OCI-LY3 (cell line): Measurements from ENCODE around the gene TRAF3IP3.

Experiments
- EZH2phosphoT487 ChIP-seq: fragments of 200-600 bp; shearing (Covaris generic); IDR thresholded peaks from 2 replicates; pipeline ENCODE4 v1.6.1; 2018; ENCODE audit warnings: antibody characterized with exemption, mixed run types, low read depth
- TF ChIP-seq, protein P1 (sequence below): fragments of 200-600, 300-600 bp; sonication (generic); IDR thresholded peaks from 2 replicates; pipeline ENCODE4 v1.5.1; 2014; ENCODE audit warnings: antibody characterized with exemption, low read length, low read depth

DNA sequence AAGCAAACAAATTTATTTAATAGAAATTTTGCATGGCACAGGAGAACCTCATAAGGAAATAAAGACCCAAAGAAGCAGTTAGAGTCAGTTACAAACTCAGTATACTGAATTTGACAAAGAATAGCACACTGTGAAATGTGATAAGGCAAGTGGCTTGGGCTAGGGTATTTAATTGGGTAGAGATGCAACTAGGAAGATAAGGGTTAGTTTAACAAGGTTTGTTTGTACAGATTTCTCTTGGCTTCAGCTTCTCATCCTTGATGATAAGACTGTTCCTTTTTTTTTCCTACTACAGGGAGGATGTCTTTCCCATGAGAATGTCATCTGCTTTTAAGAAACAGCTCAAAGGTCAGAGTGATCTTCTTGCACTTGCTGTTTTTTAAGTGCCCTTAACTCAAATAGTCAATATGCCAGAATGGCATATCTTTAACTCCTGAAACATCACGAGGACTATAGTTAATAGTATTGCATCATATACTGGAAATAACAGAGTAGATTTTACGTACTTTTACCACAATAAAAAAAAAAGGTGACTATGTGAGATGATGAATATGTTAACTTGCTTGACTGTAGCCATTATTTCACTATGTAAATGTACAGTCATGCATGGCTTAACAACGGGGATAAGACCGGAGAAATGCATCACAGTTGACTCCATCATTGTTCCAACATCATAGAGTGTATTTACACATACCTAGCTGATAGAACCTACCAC lies 9.2 kb upstream of the TRAF3IP3 start:
- TF ChIP-seq, protein P1, sequence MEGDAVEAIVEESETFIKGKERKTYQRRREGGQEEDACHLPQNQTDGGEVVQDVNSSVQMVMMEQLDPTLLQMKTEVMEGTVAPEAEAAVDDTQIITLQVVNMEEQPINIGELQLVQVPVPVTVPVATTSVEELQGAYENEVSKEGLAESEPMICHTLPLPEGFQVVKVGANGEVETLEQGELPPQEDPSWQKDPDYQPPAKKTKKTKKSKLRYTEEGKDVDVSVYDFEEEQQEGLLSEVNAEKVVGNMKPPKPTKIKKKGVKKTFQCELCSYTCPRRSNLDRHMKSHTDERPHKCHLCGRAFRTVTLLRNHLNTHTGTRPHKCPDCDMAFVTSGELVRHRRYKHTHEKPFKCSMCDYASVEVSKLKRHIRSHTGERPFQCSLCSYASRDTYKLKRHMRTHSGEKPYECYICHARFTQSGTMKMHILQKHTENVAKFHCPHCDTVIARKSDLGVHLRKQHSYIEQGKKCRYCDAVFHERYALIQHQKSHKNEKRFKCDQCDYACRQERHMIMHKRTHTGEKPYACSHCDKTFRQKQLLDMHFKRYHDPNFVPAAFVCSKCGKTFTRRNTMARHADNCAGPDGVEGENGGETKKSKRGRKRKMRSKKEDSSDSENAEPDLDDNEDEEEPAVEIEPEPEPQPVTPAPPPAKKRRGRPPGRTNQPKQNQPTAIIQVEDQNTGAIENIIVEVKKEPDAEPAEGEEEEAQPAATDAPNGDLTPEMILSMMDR, result no peak
- no peak for TF ChIP-seq EZH2phosphoT487
